Tibial nerve (tissue), 4 donors: Measurements from ENCODE around the gene CLDN9. TPM values are rescaled to one million over a fixed set of nuclear protein-coding genes. Genes with fewer than 3 reads are reported as not detected.

Experiments used
- DNase-seq, 2 donors: peaks; one replicate each; pipeline ENCODE4 v3.0.0-alpha.2; 2019; ENCODE audit warnings: low spot score in 2 of 2
- H3K27ac ChIP-seq, 4 donors: fragments of 200-600 bp; sonication (generic) in 3 of 4; one replicate each; pipeline ENCODE4 v1.5.1; 2017 to 2019; ENCODE audit warnings: mild to moderate bottlenecking in 1 of 4
- H3K27me3 ChIP-seq, 2 donors: fragments of 200-600 bp; sonication (generic) in 1 of 2; one replicate each; pipeline versions ENCODE4 v1.5.1 to v1.6.0; 2017 to 2019
- H3K36me3 ChIP-seq, 3 donors: fragments of 200-600 bp; sonication (generic); one replicate each; pipeline ENCODE4 v1.5.1; 2018 to 2019
- H3K4me1 ChIP-seq, 4 donors: fragments of 200-600 bp; sonication (generic) in 3 of 4; one replicate each; pipeline ENCODE4 v1.5.1; 2017 to 2019
- H3K4me3 ChIP-seq, 4 donors: fragments of 200-600 bp; sonication (generic) in 3 of 4; one replicate each; pipeline ENCODE4 v1.5.1; 2017 to 2019; ENCODE audit warnings: mild to moderate bottlenecking in 1 of 4, moderate library complexity in 1 of 4
- H3K9me3 ChIP-seq, 4 donors: fragments of 200-600 bp; sonication (generic) in 3 of 4; one replicate each; pipeline ENCODE4 v1.5.1; 2017 to 2019
- EP300 ChIP-seq, 2 donors: sonication (generic); formaldehyde crosslinking; IDR thresholded peaks; one replicate each; pipeline ENCODE4 v1.6.1; 2017; ENCODE audit warnings: antibody characterized with exemption in 2 of 2, mild to moderate bottlenecking in 1 of 2
- POLR2A ChIP-seq, 2 donors: fragments of 450-650 bp; IDR thresholded peaks; one replicate each; pipeline ENCODE4 v1.6.1; 2017; ENCODE audit warnings: antibody characterized with exemption in 2 of 2, mild to moderate bottlenecking in 2 of 2, moderate library complexity in 2 of 2
- WGBS, 2 donors: methylation state at CpG; one replicate each; pipeline ENCODE4 v1.1.5; 2018; 5-methylcytosine and 5-hydroxymethylcytosine counted together
- total RNA-seq, 4 donors: library from RNA; depleted of rRNA; stranded (reverse); fragments of >200 nt; gene quantifications; one replicate each; pipeline ENCODE4 v1.1.0, GENCODE V29; 2016
- TF ChIP-seq, protein P1 (sequence below), 5 experiments: fragments of 200-600 bp in 3 of 5; fragments of 450-650 bp in 2 of 5; sonication (generic) in 3 of 5; IDR thresholded peaks; one replicate each; pipeline ENCODE4 v1.5.1; 2016 to 2019; ENCODE audit warnings: antibody characterized with exemption in 5 of 5, mild to moderate bottlenecking in 3 of 5, moderate library complexity in 2 of 5

The CLDN9 gene
- total RNA-seq, 4 donors from 2014 or later: 0.30 TPM; not detected in 3

DNA sequence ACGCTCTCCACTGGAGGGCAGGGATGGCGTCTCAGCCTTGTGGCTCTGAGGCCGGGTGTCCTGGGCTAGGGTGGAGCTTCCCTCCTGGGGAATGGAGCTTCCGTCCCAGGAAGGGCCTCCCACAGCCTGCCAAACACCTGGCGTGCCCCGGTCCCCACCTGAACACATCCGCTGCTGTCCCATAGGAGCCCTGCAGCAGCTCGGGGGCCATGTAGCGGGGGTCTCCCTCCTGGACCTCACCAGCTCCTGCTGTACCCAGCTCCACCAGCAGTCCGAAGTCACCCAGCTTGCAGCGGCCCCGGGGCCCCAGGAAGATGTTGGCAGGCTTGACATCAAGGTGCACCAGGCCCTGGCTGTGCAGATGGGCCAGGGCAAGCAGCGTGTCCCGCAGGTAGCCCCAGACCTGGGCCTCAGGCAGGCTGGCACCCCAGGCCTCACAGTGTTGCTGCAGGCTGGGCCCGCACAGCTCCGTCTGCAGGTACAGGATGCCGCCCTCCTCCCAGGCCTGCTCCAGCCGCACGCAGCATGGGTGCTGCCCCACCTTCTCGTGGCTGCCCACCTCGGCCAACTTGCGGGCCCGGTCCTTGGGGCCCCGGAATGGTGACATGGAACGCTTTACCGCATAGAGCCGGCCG is 37.4 kb upstream of the CLDN9 start:
- H3K9me3 ChIP-seq: no peaks in the 10 kb centered on the region
- DNase-seq: no peak
- H3K36me3 ChIP-seq: peaks cover 0 to 28% (median 0%) of the 10 kb centered on the region in 3 donors
- H3K27ac ChIP-seq: no peak overlapping the region
- 92 to 94% methylated on average over 16 to 27 of the region's 28 CpGs for WGBS, 2 donors
- no peak overlapping the region for H3K4me3 ChIP-seq
- H3K27me3 ChIP-seq: peaks cover 0 to 25% of the 10 kb centered on the region in 2 donors
- H3K4me1 ChIP-seq: peaks cover 0 to 27% (median 9%) of the 10 kb centered on the region in 4 donors
- TF ChIP-seq, protein P1, sequence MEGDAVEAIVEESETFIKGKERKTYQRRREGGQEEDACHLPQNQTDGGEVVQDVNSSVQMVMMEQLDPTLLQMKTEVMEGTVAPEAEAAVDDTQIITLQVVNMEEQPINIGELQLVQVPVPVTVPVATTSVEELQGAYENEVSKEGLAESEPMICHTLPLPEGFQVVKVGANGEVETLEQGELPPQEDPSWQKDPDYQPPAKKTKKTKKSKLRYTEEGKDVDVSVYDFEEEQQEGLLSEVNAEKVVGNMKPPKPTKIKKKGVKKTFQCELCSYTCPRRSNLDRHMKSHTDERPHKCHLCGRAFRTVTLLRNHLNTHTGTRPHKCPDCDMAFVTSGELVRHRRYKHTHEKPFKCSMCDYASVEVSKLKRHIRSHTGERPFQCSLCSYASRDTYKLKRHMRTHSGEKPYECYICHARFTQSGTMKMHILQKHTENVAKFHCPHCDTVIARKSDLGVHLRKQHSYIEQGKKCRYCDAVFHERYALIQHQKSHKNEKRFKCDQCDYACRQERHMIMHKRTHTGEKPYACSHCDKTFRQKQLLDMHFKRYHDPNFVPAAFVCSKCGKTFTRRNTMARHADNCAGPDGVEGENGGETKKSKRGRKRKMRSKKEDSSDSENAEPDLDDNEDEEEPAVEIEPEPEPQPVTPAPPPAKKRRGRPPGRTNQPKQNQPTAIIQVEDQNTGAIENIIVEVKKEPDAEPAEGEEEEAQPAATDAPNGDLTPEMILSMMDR (IDR thresholded peaks at IDR 0.05): no peak
- TF ChIP-seq EP300 (IDR thresholded peaks at IDR 0.05) (no peak), POLR2A (IDR thresholded peaks at IDR 0.05) (no peak)

DNA sequence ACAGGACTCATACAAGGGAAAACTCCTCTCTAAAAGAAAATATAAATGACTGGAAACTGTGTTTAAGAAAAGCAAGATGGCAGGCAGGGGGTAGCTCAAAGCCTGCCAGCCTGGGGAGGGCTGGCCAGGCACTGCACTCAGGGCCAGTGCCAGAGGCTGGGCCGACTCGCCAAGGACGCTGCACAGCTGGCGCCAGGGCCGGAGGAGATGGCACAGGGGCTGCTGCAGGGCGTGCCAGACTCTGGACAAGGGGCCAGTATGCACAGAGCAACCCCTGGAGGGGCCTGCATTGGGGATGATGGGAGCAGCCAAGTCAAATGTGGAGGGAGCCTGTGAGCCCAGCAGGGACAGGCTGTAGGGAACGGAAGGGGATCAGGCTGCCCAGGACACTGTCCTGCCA is 36.5 kb upstream of the CLDN9 start:
- H3K27ac ChIP-seq: no peak overlapping the region
- DNase-seq: no peak
- peaks cover 0 to 28% (median 0%) of the 10 kb centered on the region in 3 donors for H3K36me3 ChIP-seq
- TF ChIP-seq POLR2A (IDR thresholded peaks at IDR 0.05) (no peak), EP300 (IDR thresholded peaks at IDR 0.05) (no peak)
- TF ChIP-seq, protein P1 (IDR thresholded peaks at IDR 0.05): no peak
- no peak overlapping the region for H3K4me3 ChIP-seq
- 83 to 87% methylated on average over 7 of the region's 7 CpGs for WGBS, 2 donors
- no peaks in the 10 kb centered on the region for H3K9me3 ChIP-seq
- H3K27me3 ChIP-seq: peaks cover 0 to 25% of the 10 kb centered on the region in 2 donors
- H3K4me1 ChIP-seq: peaks cover 0 to 25% (median 13%) of the 10 kb centered on the region in 4 donors

DNA sequence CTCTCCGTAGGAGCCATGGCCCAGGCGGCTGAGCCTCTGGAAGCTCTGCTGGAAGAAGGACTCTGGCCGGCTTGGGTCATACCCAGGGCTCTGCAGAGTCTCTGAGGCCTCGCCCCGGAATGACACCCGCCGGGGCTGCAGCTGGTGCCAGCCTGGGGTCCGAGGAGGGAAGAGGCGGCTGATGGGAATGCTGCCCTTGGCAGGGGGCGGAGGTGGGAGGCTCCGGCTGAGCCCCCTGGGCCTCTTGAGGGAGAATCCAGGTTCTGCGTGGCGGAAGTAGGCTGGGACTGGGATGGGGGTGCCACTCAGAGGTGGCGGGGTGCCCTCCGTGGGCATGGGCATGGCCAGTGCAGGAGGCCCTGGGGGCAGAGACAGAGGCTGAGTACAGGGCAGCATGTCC is 36.0 kb upstream of the CLDN9 start:
- 87 to 92% methylated on average over 3 to 15 of the region's 15 CpGs for whole genome bisulfite sequencing, 2 donors
- H3K36me3 ChIP-seq: peaks cover 0 to 25% (median 0%) of the 10 kb centered on the region in 3 donors
- no peak overlapping the region for H3K27ac ChIP-seq
- H3K27me3 ChIP-seq: peaks cover 0 to 25% of the 10 kb centered on the region in 2 donors
- H3K4me3 ChIP-seq: no peak overlapping the region
- peaks cover 0 to 25% (median 14%) of the 10 kb centered on the region in 4 donors for H3K4me1 ChIP-seq
- TF ChIP-seq, protein P1 (IDR thresholded peaks at IDR 0.05): no peak
- TF ChIP-seq EP300 (IDR thresholded peaks at IDR 0.05): no peak
- TF ChIP-seq POLR2A (IDR thresholded peaks at IDR 0.05): no peak
- DNase-seq: no peak
- H3K9me3 ChIP-seq: no peaks in the 10 kb centered on the region

DNA sequence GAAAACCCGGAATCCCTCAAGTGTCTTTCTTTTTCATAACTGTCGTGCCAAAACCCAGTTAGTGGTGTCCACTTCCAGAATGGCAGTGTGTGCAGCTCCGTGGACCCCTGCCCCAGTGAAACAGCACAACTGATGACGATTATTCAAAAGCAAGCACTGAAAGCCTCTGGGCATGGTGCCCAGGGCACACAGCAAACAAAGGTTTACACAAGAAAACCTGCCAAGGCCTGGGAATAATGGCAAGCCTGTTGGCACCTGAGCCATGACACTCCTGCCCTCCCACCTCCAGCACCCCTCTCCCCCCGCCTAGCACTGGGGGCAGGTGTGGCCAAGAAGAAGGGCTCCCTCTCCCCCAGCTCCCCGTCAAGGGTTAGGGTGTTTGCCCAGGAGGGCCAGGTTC is 35.3 kb upstream of the CLDN9 start:
- Histone ChIP-seq H3K4me3 (no peak overlapping the region), H3K27me3 (peaks cover 0 to 25% of the 10 kb centered on the region in 2 donors), H3K27ac (no peak overlapping the region), H3K9me3 (no peaks in the 10 kb centered on the region), H3K4me1 (peaks cover 0 to 23% (median 14%) of the 10 kb centered on the region in 4 donors), H3K36me3 (peaks cover 0 to 18% (median 0%) of the 10 kb centered on the region in 3 donors)
- TF ChIP-seq, protein P1 (IDR thresholded peaks at IDR 0.05): no peak
- no peak for TF ChIP-seq EP300 (IDR thresholded peaks at IDR 0.05)
- TF ChIP-seq POLR2A (IDR thresholded peaks at IDR 0.05): no peak
- 64 to 77% methylated on average over 5 to 6 of the region's 6 CpGs for WGBS, 2 donors
- no peak for DNase-seq

DNA sequence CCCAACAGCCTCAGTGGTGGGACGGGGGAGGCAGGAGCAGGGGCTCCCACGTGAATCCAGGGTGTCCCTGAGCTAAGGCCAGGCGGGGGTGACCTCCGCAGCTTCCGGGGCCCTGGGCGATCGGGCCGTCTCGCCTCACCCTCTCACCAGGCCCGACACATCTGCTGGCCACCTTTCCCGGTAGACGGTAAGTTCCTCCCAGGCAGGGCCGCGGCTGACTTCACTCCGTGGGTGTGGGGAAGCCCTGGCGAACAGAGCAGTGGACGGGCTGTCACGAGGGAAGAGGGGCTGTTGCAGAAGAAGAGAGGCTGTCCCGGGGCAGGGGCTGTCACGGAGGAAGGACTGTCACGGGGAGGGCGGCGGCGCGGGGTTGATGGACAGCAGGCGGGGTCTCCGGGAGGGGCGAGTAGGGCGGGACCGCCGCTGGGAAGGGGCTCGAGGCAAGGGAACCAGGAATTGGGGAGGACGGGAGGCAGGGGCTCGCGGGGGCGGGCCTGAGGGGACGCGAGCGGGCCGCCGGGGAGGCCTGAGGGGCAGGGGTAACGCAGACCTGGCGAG is 33.0 kb upstream of the CLDN9 start:
- TF ChIP-seq POLR2A (IDR thresholded peaks at IDR 0.05): no peak
- TF ChIP-seq EP300 (IDR thresholded peaks at IDR 0.05): no peak
- TF ChIP-seq, protein P1 (IDR thresholded peaks at IDR 0.05): no peak
- Histone ChIP-seq H3K4me3 (peak overlapping the region; percentile 61 to 93 (median 88)), H3K9me3 (no peaks in the 10 kb centered on the region), H3K27me3 (peaks cover 0 to 25% of the 10 kb centered on the region in 2 donors), H3K27ac (peak overlapping the region in 1 of 4 donors; percentile 90), H3K4me1 (peaks cover 0 to 37% (median 19%) of the 10 kb centered on the region in 4 donors), H3K36me3 (peaks cover 0 to 1% (median 0%) of the 10 kb centered on the region in 3 donors)
- no peak for DNase-seq
- WGBS, 2 donors: 2 to 3% methylated on average over 30 to 34 of the region's 43 CpGs
